HG03575 (cell line): ENCODE results near the gene SCARB1.

Experiments
- ATAC-seq: cut with Tn5 transposase; IDR thresholded peaks from one replicate; pipeline ENCODE4 v1.9.1; 2021; ENCODE audit not compliant: unreplicated experiment, insufficient number of reproducible peaks, low FRiP score; ENCODE audit errors: extremely low read depth

Gene SCARB1

GRCh38 chr12:124756166-124756565 lies 107.5 kb downstream of the SCARB1 start:
- no peak for ATAC-seq

DNA sequence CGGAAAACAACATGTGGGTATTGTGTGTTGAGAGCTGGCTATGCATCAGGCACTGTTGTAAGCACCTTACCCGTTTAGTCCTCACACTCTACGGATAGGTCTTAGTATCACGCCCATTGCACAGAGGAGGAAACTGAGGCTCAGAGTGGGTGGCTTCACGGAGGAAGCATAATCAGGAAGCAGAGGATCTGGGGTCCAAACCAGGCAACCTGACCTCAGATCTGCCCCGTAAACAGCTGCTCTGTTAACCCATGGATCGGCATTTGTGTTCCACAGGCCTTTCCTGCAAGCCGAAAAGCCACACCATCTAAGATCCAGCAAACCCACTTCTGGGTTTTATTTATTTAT lies 107.9 kb downstream of the SCARB1 start:
- no peak for ATAC-seq

GRCh38 chr12:124754949-124755800 lies 108.5 kb downstream of the SCARB1 start:
- no peak for ATAC-seq

GRCh38 chr12:124754491-124754890 lies 109.2 kb downstream of the SCARB1 start:
- ATAC-seq: no peak

DNA sequence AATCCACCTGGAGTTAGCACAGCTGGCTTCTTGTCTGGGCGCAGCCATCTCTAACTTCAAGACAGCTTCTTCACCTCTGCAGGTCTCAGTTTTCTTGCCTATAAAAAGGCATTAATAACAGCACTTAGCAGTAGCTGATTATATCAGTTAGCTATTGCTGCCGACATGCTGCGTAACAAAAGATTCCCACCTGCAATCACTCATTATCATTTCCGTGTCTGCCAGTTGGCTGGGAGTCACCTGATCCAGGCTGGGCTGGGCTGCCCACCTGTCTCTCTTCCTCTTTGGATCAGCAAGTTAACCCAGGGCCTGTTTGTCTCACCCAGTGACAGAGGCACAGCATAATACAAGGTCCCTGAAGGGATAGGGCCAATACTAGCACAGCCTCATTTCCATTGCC lies 109.7 kb downstream of the SCARB1 start:
- no peak for ATAC-seq

DNA sequence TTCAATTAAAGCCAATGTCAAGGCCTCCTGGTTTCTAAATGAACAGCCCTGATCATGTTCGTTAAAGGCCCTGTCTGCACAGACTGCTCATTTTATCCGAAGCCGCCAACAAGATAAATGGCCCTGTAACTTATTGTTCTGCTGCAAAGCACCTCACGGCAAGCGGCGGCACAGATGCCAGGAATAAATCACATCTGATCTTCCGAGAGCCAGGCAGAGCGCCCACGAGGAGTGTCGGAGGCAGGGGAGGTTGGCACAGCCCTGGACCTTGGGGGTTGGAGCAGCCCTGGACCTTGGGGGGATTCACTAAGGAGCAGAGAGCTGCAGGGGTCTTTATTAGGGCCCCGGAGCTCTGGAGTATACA lies 110.5 kb downstream of the SCARB1 start:
- no peak for ATAC-seq

DNA sequence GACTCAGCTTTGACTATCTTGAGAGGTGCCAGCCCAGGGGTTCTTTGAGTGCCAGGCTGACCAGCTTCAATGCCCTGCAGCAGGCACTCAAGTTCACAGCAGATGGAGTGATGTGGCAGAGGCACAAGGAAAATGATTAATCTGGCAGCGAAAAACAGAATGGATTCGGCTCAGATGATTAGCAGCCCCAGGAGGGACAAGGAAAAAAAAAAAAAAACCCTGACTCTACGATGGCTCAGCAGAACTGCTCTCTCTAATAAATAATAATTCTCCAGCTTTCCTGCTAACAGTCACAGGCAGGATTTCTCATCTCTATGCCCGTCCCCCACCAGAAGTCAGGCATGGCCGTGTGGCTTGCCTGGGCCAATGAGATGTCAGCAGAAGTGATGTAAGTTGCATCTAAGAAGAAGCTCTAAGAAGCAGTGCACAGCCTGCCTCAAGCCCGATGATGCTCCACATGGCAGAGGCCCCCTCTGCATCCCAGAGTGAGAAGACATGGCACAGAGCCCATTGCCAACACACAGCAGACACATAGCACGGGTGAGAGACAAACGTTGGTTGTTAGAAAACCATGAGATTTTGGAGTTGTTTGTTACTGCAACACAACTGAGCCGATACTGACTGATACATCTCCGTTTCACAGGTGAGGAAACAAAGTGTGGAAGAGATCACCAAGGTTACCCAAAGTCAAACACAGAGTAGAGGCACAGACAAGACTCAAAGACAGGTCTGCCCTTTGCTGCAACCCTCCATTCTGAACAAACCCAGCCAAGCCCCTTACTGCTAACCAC lies 111.0 kb downstream of the SCARB1 start:
- no peak for ATAC-seq

DNA sequence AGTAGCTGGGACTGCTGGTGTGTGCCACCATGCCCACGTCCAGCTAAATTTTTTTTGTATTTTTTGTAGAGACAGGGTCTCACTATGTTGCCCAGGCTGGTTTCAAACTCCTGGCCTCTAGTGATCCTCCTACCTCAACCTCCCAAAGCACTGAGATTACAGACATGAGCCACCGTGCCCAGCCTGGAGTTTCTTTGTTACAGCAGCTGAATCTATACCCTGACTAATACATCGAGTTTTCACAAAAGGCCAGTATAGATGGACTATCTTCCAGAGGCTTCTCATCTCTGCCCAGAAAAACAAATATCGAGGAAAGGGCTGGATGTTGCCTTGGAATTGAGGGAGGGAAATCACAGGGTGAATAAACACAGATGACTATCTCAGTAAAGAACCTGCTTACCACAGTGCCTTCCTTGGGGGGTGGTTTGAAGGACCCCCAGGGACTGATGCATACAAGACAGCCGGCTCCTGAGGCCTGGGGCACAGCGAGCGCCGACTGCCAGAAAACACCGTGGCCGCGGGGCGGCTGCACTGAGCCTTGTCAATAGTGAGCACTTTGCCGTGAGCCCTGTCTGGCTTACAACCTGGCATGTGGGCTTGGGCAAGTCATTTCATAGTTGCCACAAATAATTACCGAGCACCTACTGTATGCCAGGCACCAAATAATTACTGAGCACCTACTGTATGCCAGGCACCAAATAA lies 111.9 kb downstream of the SCARB1 start:
- ATAC-seq: no peak

DNA sequence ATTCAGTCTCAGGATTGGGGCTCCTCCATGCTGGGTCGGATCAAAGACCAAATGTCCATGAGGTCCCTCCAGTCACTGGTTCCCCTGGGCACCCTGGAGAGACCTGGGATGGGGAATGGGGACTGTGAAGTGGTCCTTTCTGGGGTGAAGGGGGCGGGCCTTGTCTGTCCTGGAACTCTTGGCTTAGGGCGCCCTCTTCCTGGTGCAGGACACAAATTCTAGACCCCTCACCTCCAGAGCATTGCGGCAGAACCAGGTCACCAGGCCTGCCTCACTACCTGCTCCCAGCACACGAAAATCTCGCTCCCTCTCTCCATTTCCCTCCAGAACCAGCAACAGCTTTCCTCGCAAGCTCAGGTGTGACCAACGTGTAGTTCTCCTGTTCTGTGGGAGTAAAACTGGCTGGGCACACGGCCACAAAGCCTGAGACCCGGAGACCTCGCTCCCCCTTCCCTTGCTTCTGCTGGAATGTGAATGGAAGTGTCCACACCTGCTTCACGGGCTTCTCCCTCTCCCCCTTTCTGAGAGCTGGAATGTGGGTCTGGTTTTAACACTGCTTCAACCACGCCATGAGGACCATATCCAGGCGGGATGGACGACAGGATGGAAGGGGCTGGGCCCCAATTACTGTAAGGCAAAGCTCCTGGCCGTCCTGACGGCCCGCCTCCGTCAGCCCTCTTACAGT lies 112.7 kb downstream of the SCARB1 start:
- ATAC-seq: no peak

DNA sequence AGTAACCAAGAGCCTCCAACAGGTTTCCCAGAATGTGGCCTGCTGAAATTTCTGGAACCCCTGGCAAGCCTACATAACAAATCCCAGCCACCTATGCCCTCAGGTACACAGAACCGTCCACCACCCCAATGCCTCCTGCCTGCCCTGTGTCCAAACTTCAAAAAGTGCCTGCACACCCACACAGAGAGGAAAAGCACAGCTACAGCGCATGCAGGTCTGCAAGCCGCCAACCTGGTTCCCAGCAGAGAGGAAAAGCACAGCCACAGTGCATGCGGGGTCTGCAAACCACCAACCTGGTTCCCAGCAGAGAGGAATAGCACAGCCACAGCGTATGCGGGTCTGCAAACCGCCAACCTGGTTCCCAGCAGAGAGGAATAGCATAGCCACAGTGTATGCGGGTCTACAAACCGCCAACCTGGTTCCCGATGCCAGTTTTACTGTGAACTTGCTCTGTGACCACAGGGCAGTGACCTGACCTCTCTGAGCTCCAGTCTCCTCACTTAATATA lies 113.5 kb downstream of the SCARB1 start:
- no peak for ATAC-seq

DNA sequence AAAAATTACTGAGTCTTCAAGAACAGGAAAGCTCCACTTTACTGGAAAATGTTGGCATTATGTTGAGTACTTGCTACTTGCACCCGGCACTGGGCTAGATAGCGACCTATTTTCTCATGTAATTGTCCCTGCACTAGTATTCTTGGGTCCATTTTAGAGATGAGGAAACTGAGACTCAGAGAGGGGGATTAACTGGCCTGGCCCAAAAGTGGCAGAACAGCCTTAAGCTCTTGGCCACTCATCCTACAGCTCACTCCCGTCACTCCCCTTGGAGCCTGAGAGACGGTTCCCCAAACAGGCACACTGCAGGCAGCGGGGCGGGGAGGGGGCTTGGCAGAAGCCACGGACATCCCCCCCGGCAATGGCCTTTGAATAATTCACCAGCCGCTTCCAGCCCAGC lies 113.9 kb downstream of the SCARB1 start:
- no peak for ATAC-seq

- ATAC-seq: no peak
Measured at GRCh38 chr12:124747426-124748161, 116.1 kb downstream of the SCARB1 start.

GRCh38 chr12:124746649-124747425 lies 116.8 kb downstream of the SCARB1 start:
- no peak for ATAC-seq

DNA sequence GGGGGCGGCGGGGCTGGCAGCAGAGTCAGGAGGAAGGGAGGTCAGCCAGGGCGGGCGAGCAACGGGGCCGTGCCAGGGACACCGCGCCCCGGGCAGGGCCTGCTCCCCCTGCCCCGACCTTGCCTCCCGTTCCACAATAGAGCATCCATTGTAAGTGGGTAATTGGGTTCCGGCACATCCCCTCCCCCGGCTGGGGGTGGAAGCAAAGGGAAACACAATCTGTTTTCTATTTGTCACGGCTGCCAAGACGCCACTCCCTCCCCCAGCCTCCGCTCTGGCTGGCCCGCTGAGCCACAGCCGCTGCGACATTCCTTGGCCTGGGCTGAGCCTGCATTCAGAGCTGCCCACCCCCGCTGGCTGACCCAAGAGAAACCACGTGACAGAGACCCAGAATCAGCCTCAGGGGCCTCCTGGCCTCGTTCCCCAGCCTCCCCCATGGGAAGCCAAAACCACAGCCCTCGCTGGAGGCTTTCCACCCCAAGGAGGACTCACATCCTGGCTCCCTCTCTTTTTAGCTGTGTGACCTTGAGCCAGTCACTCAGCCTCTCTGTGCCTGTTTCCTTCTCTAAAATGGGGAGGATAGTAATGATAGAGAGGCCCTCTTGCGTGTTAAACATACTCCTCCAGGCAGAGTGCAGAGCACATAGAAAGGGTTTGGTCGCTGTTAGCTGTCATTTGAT lies 117.6 kb downstream of the SCARB1 start:
- no peak for ATAC-seq

- ATAC-seq: no peak
Measured at GRCh38 chr12:124745465-124745890, 118.2 kb downstream of the SCARB1 start.

DNA sequence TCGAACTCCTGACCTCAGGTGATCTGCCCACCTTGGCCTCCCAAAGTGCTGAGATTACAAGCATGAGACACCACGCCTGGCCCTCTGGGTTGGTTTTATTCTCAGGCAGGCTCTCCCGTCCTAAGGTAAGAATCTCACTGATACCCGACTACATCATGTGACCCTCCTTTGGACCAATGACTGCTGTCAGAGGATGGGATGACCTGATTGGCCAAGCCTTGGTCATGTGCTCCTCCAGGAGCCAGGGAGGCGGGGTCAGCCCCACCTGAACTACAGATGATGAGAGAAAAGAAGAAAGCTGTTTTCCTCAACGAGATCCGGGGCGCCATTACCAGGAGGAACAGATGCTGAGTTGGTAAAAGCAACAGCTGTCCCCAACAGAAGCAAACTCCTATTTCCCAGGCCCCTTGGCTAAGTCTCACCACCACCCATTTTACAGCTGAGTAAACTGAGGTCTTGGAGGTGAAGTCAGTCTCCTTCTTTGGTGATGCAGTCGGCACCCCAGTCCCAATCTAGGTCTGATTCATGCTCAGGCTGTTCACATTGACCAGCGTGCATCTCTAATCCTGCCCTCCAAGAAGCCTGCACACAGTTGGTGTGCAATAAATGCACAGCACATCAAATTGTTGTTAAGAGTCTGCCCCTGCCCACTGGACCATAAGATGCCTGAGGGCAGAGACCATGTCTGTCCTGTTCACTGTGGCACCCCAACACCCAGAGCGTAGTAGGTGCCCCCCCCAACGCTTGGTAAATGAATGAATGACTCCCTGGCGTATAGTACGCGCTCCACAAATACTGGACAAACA lies 118.8 kb downstream of the SCARB1 start:
- no peak for ATAC-seq

- ATAC-seq: no peak
Measured at GRCh38 chr12:124744273-124744640, 119.4 kb downstream of the SCARB1 start.
